ENCODE results near the gene PPP1R1C.

Gene PPP1R1C

GRCh38 chr2:182148344-182148743 lies 162.7 kb downstream of the PPP1R1C start:
- in situ Hi-C loops (cut with MboI; ENCODE audit: low pct_unique_long_range_greater_than_20kb, low sequenced_read_pairs, unreplicated experiment) = no loop called here

GRCh38 chr2:182163878-182164277 lies 178.2 kb downstream of the PPP1R1C start:
- TF ChIP-seq CTCF (IDR thresholded peaks at IDR 0.05; ENCODE audit: extremely low read depth, insufficient read depth, missing control alignments) = no peak
- in situ Hi-C loops (cut with MboI; ENCODE audit: low pct_unique_long_range_greater_than_20kb, low sequenced_read_pairs, unreplicated experiment) = no loop called here
- DNase-seq (ENCODE audit: low spot score) = no peak

More at GRCh38 chr2:182148344-182148743, 162.7 kb downstream of the PPP1R1C start:
- no peak for DNase-seq (ENCODE audit: low spot score)
- TF ChIP-seq CTCF (IDR thresholded peaks at IDR 0.05; ENCODE audit: extremely low read depth, insufficient read depth, missing control alignments) = no peak

GRCh38 chr2:182164686-182165085 lies 179.0 kb downstream of the PPP1R1C start:
- in situ Hi-C loops (cut with MboI; ENCODE audit: low pct_unique_long_range_greater_than_20kb, low sequenced_read_pairs, unreplicated experiment) = no loop called here
- no peak for DNase-seq (ENCODE audit: low spot score)
- no peak for TF ChIP-seq CTCF (IDR thresholded peaks at IDR 0.05; ENCODE audit: extremely low read depth, insufficient read depth, missing control alignments)

- in situ Hi-C loops (cut with MboI; ENCODE audit: low pct_unique_long_range_greater_than_20kb, low sequenced_read_pairs, unreplicated experiment) = no loop called here
- TF ChIP-seq CTCF (IDR thresholded peaks at IDR 0.05; ENCODE audit: extremely low read depth, insufficient read depth, missing control alignments) = no peak
- no peak for DNase-seq (ENCODE audit: low spot score)
These were observed 179.5 kb downstream of the PPP1R1C start for GRCh38 chr2:182165202-182165601.

GRCh38 chr2:182166406-182166805 lies 180.8 kb downstream of the PPP1R1C start:
- in situ Hi-C loops (cut with MboI; ENCODE audit: low pct_unique_long_range_greater_than_20kb, low sequenced_read_pairs, unreplicated experiment) = no loop called here
- no peak for DNase-seq (ENCODE audit: low spot score)
- no peak for TF ChIP-seq CTCF (IDR thresholded peaks at IDR 0.05; ENCODE audit: extremely low read depth, insufficient read depth, missing control alignments)

- no peak for TF ChIP-seq CTCF (IDR thresholded peaks at IDR 0.05; ENCODE audit: extremely low read depth, insufficient read depth, missing control alignments)
- in situ Hi-C loops (cut with MboI; ENCODE audit: low pct_unique_long_range_greater_than_20kb, low sequenced_read_pairs, unreplicated experiment) = no loop called here
These were observed 181.2 kb downstream of the PPP1R1C start for GRCh38 chr2:182166841-182167240.

More at GRCh38 chr2:182166841-182167240, 181.2 kb downstream of the PPP1R1C start:
- DNase-seq (ENCODE audit: low spot score) = no peak

Measured in GM13977 (cell line).